SHP77 treated with DMSO at 0.1 percent for 48 hours (cell line): ENCODE data around the gene FMNL1.

ENCODE experiments used
- DNase-seq: peaks from one replicate; lab custom pipeline; 2025; lab: John Stamatoyannopoulos, UW

The FMNL1 gene

DNA sequence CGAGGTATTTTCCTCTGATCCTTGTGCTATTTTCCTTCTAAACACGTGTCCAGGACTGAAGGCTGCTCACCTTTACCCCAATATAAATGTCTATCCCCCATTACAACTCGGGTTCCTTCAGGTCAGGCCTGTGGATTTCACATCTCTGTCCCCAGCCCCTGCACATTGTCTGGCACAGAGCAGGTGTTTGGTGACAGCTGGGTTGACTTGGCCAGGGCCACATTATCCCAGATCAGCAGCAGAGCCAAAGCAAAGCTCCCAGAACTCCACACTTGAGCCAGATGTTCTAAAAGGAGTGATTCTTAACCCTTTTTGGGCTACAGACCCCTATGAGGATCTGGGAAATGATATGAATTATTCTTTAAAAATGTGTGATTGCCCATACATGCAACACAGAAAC lies 58.2 kb downstream of the FMNL1 start:
- DNase-seq: no peak

DNA sequence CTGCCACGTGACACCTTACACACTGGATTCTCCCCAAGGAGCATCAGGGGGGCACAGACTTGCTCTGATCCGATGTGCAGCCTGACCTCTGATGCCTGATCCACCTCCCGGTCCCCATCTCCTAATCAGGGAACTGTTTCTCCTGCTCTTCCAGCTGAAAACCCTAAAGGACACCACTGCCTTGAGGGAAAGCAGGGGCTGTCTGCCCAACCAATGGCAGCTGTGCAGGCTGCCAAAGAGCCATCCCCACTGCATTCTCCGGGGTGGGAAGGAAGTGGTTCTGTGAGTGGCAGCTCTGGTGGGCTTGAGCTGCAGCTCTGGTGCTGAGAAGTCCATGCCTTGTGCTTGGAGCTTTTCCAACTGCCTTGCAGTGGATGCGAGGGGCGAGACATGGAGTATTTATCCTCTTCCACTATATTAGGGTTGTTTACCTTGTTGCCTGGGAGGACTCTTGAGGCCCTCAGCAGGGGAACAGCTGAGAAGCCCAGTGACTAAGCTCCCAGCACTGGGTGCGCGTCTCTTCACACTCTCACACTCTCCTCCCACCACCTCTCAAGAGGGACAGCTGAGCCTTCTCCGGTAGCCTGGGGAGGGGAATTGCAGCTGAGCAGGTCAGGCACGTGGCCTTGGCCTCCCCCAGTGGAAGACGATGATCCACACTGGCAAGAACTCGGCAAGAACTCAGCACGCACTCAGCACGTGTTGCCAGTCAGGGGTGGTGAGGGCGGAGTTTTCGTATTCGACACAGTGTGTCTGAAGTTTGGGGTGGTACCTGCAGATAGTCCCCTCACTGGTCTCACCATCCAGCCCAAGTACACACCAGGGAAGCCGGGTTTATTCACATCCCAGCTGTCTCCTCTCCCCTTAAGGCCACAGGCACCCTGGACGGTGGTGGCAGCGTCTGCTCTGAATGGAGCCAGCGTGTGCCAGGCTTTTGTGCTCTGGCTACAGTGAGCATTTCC lies 61.3 kb downstream of the FMNL1 start:
- no peak for DNase-seq

DNA sequence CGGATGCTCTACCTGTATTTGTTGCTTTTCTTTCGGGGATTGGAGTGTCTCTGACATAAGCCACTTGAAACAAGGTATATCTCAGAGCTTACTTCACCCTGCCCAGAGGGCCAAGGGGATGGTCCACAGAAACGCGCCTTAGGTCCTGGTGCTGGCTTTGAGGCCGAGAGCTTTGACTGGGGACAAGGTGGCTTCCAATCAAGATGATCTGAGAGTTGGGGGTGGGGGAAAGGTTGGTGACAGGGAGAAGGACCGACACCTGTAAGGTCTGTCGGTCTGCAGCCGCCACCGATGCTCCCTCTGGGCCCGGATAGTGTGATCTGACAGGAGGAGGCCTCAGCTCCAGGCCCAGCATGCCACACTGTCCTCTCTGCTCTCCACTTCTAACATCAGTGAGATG lies 62.0 kb downstream of the FMNL1 start:
- DNase-seq: no peak

DNA sequence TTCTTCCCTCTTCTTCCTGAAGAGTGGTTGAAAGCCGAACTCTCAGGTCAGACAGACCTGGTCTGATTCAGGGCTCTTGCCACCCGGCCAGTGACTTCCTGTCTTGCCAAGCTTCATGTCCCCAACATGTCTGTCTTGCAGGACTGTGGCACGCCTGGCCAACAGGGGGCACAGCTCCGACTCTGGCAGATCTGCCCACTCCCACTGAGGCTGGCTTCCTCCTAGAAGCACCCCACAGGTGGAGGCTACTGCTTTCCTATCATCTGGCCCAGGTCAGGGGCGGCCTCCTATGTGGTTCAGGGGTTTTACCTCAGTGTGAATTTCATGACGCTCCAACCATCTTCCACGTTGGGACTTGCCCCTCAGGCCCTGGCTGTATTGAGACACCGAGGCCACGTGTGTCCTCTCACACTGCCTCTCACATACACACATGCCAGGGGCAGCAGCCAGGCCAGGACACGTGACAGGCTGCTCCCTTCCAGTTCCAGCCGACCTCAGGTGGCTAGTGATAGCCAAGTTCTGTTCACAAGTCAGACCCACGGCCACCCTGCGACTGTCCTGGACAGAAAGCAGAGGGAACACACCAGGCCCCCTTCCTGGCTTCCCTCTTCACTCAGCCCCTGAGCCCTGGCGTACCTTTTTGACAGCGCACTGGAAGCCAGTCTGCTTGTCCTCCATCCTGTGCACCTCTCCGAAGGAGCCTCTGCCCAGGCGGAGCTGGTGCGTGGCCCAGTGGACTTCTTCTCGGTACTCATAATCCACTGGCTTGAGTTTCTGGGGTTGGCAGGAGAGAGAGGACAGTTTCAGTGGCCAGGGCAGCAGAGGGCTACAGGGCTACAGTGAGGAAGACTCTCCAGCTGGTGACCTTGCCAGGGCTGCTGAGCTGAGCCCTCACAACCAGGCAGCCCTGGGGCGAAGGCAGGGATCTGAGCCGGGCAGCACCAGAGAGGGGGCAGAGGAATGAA lies 62.8 kb downstream of the FMNL1 start:
- no peak for DNase-seq

DNA sequence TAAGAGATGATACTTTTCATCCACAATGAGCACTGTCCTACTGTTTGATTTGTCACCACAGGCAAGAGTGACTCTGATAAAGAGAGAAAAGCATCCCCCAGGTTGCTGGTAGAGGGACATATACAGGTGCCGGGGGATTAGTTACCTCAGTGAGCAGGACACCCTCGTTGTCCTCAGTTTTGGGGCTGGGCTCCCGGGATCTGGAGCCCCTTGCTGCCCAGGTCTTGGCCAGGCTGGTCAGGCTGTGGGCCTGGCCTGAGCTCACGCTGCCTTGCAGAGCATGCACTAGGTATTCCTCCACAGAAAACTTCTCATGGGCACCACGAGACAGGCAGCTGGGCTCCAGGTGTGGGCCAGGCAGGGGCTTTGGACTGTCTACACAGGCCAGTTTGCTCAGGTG lies 64.6 kb downstream of the FMNL1 start:
- DNase-seq: no peak

DNA sequence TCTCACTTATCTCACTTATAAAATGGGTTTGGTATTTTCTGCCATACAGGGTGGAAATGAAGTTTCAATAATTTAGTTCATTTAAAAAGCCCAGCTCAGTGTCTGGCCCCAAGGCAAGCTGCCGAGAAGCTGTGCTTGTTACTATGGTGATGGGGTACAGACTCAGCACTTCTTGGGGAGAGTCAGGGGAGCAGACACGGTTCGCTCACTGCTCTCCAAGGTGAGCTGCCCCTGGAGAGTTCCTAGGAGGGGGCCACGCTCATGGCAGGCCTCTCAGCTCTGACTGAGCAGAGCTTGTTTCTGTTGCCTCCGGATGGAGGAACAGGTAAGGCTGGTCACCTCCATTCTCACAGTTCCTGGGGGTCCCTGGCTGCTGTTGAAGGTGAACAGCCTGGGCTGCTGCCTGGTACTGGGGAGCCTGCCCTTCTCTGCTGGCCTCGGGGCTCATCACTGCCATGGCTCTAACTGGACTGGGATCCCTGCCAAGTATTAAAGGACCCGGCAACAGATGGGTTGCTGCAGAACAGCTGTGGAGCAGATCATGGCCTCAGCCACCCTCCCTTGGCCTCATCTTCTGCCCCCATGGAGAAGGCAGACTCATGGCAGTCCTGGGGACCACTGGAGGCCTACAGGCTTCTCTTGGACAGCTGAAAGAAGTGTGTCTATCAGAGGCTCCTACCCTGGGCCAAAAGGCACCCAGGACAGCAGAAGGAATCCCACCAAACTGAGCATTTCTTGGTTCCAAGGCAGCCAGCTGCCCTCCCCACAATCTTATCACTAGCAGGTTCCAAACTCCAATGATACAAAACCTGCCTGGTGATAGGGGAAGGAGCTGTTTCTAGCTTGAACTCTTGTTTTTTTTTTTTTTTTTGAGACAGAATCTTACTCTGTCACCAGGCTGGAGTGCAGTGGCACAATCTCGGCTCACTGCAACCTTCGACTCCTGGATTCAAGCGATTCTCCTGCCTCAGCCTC lies 66.1 kb downstream of the FMNL1 start:
- no peak for DNase-seq

DNA sequence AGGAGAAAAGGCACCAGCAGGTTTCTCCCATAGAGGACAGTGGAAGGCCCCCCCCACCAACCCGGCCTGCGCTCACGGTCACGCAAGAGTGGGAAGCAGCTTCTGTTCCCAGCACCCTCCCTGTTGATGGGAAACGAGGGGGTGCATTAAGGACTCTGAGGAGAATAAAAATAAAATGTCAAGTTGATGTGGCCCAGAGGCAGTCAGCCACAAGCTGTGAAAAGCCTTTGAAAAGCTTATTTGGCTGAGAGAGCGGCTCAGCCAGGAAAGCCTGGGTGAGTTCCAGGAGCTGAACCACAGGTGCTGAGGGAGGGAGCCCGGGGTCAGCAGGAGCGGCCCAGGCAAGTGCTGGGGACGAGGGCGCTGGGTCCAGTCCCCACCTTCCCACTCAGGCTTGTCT lies 67.1 kb downstream of the FMNL1 start:
- DNase-seq: no peak

DNA sequence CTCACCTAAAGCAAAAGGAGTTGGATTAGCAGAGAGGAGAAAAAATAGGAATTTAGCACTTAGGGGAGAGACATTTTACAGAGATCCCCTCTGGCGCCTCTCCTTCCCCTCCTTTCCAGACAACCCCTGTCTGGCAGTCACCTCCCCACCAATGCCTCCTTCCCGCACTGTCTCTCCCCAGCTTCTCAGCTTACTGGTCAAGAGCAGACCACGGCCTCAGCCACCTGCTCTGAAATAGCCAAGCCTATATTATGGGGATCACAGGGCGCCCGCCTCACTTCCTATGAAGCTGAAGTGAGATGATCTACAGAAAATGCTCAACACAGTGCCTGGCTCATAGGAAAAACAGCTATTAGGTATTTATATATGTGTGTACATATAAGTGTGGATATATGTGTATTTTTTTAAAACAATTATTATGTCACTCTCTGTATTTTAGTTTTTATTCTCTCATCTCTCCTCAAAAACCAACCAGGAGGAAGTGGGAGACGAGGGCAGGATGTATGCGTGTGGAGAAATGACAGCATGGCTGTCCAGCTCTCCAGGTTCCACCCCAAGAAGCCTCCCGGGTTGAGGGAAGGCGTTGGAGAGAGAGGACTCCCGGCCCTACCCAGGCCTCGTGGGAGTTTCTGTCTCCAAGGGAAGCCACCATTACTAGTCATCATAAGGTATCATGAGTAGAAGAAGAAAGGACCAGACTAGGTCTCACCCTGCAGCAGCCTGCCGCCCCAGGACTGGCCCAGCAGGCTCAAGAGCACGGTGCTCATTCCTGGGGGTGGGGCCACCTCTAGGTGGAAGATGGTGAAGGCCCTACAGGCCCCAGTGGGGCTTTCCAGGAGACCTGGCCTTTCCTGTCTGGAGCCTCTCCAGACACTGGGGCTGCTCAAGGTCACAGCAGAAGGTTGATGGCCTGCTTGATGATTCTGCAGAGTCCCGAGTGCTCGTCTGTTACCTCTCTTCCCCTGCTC lies 67.9 kb downstream of the FMNL1 start:
- no peak for DNase-seq

DNA sequence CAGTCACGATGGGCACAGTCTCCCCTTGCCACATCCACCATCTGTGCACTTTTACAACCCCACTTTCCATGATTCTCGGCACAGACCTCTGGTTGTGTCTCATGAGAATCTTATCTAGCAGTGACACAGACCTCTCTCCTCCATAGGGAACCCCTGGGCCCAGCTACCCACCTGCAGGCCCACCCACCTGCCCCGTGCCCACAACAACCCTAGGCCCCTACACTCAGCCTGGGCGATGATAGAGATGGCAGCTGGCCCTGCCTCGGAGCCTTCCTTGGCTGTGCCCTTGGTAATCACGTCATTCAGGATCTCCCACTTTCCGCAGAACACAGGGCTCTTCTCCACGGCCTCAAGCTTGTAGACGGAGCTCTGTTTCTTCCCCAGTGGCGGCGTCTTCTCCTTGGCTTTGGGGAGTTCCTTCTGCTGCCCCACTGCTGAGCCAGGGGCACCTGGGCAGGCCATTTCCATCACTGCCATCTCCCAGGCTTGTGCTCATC lies 68.6 kb downstream of the FMNL1 start:
- DNase-seq: no peak

DNA sequence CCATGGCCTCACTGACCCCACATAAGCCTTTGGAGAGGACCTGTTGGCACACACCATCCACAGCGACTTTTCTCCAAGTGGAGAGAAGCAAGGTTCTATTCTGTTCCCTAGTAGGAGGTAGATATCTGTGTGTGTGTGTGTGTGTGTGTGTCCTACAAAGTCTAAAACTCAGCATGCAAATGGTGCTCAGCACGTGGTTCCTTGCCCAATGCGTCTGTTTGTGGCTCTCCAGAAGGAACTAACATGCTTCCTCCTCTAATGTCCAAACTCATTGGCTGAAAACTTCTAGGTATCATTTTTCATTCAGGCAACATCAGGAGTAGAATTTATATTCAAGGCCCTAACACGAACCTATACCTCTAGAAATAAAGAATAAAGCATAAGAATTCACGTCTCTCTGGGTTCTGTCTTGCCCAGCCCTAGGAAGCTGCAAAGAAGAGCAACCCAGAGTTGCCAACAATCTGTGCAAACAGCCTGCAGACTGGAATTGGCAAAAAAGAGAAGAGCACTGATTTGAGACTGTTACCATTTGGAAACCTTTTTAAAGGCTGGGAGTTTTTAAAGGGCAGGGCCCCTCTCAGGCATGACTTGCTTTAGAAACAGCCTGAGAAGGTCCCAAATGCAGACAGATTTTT lies 69.6 kb downstream of the FMNL1 start:
- DNase-seq: no peak

DNA sequence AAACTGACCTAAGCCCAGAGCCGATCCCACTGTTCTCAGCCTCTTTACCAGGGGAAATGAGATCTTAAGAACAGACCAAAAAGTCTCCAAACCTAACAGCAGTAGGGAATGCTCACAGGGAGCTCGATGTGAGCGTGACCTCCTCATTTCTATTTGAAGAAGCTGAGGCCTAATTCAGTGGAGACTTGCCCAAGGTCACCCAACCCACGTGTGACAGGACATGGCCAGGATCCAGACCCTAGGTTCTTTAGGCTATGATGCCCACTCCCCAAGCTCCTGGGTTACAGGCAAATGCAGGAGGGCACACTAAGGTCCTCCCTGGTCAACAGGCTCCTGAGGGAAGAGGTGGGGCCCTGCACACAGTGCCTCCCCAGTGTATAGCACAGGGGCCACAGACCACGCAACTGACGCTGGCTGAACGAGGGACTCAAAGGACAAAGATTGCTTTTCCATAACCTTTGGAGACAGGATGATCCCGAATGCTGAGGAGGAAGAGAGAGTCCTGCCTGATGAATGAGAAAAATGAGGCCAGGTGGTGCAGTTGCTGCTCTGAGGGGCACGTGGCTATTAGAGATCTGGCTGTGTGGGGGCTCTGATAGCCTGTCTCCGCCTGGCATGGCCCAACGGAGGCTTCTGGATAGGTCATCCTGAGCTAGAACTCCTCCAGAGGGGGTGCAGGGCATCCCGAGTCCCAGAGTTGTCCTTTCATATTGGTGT lies 71.2 kb downstream of the FMNL1 start:
- DNase-seq: no peak

DNA sequence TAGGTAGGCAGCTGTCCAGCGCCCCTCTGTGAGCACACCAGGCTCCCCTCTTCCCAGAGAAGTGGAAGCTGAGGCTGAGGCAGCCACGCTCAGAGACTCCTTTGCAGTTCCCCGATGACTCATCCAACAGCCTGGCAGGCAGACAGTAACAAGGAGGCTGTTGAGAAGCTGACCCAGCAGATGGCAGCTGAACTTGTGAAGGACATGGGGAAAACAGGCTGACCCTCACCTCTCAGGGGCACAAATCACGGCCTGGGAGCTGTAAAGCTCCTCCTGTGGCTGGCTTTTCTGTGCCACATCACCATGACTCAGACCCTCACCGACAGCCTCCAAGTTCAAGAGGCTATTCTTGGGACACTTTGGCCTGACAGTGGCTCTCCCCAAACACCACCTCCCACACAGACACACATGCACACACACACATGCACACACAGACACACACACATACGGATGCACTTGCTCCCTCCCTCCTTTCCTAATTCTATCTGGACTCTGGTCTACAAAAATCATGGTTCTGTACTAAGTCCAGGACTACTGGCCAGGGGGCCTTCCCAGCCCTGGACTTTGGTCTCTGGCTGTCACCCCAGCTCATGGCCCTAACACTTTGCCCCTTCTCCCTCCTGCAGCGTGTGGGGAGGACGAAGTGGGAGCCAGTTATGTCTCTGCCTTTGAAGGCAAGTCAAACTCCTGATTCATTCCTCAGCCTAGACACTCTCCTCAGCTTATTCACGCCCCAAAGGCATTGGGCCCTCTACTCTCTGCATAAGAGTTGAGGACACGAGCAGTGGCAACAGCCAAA lies 71.9 kb downstream of the FMNL1 start:
- DNase-seq: no peak

DNA sequence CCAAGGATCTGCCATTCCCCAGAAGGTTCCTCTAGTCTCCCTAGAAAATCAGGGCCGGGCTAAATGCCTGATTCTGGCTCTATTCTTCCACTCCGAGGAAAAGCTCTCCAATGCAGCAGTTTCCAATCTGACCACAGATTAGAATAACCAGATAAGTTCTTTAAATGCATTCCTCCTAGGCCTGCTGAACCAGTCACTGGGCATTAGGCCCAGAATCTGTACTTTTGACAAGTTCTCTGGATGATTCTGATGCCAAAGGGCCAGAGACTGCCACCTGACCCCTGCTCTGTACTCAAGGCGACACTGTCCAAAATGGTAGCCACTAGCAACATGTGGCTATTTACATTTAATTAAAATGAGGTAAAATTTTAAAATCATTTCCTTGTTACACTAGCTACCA lies 72.8 kb downstream of the FMNL1 start:
- no peak for DNase-seq

DNA sequence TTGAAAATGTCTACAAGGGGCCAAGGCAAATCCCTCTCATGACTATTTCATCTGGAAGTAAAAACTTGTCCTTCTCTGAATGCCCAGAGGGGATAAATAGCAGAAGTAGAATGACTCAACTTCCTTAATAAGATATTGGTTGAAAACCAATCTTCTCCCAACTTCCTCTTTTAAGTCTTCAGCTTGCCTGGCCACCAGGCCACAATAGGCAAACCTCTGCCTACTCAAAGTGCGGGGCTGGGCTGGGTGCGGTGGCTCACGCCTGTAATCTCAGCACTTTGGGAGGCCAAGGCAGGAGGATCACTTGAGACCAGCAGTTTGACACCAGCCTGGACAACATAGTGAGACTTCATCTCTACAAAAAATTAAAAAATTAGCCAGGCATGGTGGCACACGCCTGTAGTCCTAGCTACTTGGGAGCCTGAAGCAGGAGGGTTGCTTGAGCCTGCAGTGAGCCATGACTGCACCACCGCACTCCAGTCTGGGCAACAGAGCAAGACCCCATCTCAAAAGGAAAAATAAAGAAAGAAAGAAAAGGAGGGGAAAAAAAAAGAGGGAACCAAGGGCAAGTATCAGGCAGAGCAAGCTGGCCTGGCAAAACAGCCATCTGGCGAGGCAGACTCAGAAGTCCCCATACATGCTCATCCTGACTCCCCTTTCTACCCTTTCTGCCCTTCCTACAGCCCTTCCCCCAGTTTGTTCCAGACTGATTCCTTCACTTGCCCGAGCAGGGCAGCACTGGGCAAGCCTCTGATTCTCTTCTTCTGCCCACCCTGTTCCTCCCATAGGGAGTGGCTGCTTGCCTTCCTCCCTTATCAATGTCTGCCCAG lies 74.5 kb downstream of the FMNL1 start:
- DNase-seq: no peak

DNA sequence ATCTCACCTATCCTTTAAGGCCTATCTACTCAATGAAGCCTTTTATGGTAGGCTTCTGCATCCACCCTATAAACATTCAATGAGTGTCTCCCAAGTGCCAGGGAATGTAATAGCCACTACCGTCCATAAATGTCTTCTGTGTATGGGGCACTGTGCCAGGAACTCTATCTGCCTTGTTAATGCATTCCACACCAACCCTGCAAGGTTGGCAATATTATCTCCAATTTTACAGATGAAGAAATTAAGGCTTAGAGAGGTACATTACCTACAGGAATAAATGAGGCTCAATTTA lies 75.1 kb downstream of the FMNL1 start:
- DNase-seq: no peak
